Measurements from ENCODE around the gene ACTR5.

ACTR5 gene

GRCh38 chr20:38770546-38770945 is 22.3 kb downstream of the ACTR5 start (continued):
- TF ChIP-seq ZNF148 (tag by site-specific recombination; IDR thresholded peaks at IDR 0.05; ENCODE audit: borderline replicate concordance), result no peak
- TF ChIP-seq ZNF660 (tag by site-specific recombination; IDR thresholded peaks at IDR 0.05), result no peak
- TF ChIP-seq ZNF24 (tag by site-specific recombination; IDR thresholded peaks at IDR 0.05), result no peak

GRCh38 chr20:38770970-38771369 is 22.7 kb downstream of the ACTR5 start:
- Histone ChIP-seq H3K36me3 (ENCODE audit: control insufficient read depth in 2 of 2, insufficient read depth in 1 of 2, low read length in 2 of 2) (peaks cover 0 to 74% of the 10 kb centered on the region in 2 experiments), H3K4me1 (ENCODE audit: control insufficient read depth, insufficient read depth, low read length) (no peaks in the 10 kb centered on the region), H3K9me3 (ENCODE audit: control insufficient read depth, insufficient read depth, low read depth, low read length) (no peaks in the 10 kb centered on the region), H3K27ac (ENCODE audit: extremely low read depth, low read depth, low read length) (no peak overlapping the region), H3K4me3 (ENCODE audit: low read depth, low read length) (no peak overlapping the region)
- no peak for TF ChIP-seq GLIS1 (tag by site-specific recombination; IDR thresholded peaks at IDR 0.05)
- CTCF ChIA-PET, result interaction anchor here (0.6 to 1.5 kb wide), 2 partner anchors 16 to 19 kb away, joined by 4 to 9 read pairs; no protein-coding TSS in a partner anchor
- POLR2A ChIA-PET, result no interaction called here

GRCh38 chr20:38771621-38772020 is 23.4 kb downstream of the ACTR5 start:
- Histone ChIP-seq H3K4me1 (ENCODE audit: control insufficient read depth, insufficient read depth, low read length) (no peaks in the 10 kb centered on the region), H3K27ac (ENCODE audit: extremely low read depth, low read depth, low read length) (no peak overlapping the region), H3K9me3 (ENCODE audit: control insufficient read depth, insufficient read depth, low read depth, low read length) (no peaks in the 10 kb centered on the region), H3K4me3 (ENCODE audit: low read depth, low read length) (no peak overlapping the region), H3K36me3 (ENCODE audit: control insufficient read depth in 2 of 2, insufficient read depth in 1 of 2, low read length in 2 of 2) (peaks cover 0 to 68% of the 10 kb centered on the region in 2 experiments)
- TF ChIP-seq SP3 (tag by site-specific recombination; IDR thresholded peaks at IDR 0.05) (no peak), ZNF76 (tag by site-specific recombination; IDR thresholded peaks at IDR 0.05; ENCODE audit: borderline replicate concordance, low read depth) (no peak), ZNF548 (tag by site-specific recombination; IDR thresholded peaks at IDR 0.05) (no peak), ZNF558 (tag by site-specific recombination; IDR thresholded peaks at IDR 0.05) (no peak), ZNF37A (tag by site-specific recombination; IDR thresholded peaks at IDR 0.05) (no peak), ZNF639 (tag by site-specific recombination; IDR thresholded peaks at IDR 0.05) (no peak), BCL11A (tag by site-specific recombination; IDR thresholded peaks at IDR 0.05; ENCODE audit: low read depth) (no peak), ZNF654 (tag by site-specific recombination; IDR thresholded peaks at IDR 0.05; ENCODE audit: low read depth) (no peak), ZBTB20 (tag by site-specific recombination; IDR thresholded peaks at IDR 0.05) (no peak), ZNF837 (tag by site-specific recombination; IDR thresholded peaks at IDR 0.05) (no peak), ZNF239 (tag by site-specific recombination; IDR thresholded peaks at IDR 0.05) (no peak), ZFP37 (tag by site-specific recombination; IDR thresholded peaks at IDR 0.05) (no peak), ZNF211 (tag by site-specific recombination; IDR thresholded peaks at IDR 0.05; ENCODE audit: low read depth) (no peak), KLF17 (tag by site-specific recombination; IDR thresholded peaks at IDR 0.05) (no peak), ZNF560 (tag by site-specific recombination; IDR thresholded peaks at IDR 0.05; ENCODE audit: borderline replicate concordance) (no peak), ZEB2 (tag by site-specific recombination; IDR thresholded peaks at IDR 0.05) (no peak)
- ChIA-PET CTCF (interaction anchor here (0.7 kb wide), 1 partner anchor 743 kb away, joined by 3 read pairs; no protein-coding TSS in a partner anchor), POLR2A (no interaction called here)

Data from HEK293 (cell line).